KMS-11 (cell line): Measurements from ENCODE around the gene LSM4.

Source experiments
- H2AFZ ChIP-seq: fragments of 200-600 bp; sonication (generic); 2 replicates; pipeline ENCODE4 v1.6.1; 2016; ENCODE audit warnings: antibody characterized with exemption, mixed run types, low read depth
- H3K27ac ChIP-seq: fragments of 200-600 bp; sonication (generic); 2 replicates; pipeline ENCODE4 v1.6.1; 2016; ENCODE audit warnings: mild to moderate bottlenecking, mixed run types
- H3K27me3 ChIP-seq: fragments of 200-600 bp; sonication (generic); 2 replicates; pipeline ENCODE4 v1.6.1; 2017; ENCODE audit warnings: mild to moderate bottlenecking, low read depth, mixed run types, moderate library complexity; ENCODE audit not compliant: insufficient read depth
- H3K36me3 ChIP-seq: fragments of 200-600 bp; sonication (generic); 2 replicates; pipeline ENCODE4 v1.6.1; 2017; ENCODE audit warnings: mild to moderate bottlenecking, mixed run types; ENCODE audit not compliant: insufficient read depth
- H3K4me1 ChIP-seq: fragments of 200-600 bp; sonication (generic); 2 replicates; pipeline ENCODE4 v1.6.1; 2016; ENCODE audit warnings: mild to moderate bottlenecking, low read depth, mixed run types; ENCODE audit not compliant: poor library complexity, severe bottlenecking
- H3K4me2 ChIP-seq: fragments of 200-600 bp; sonication (generic); 2 replicates; pipeline ENCODE4 v1.7.0; 2016; ENCODE audit warnings: mild to moderate bottlenecking, mixed run types
- H3K4me3 ChIP-seq: fragments of 200-600 bp; sonication (generic); IDR thresholded peaks from 2 replicates; pipeline ENCODE4 v1.6.1; 2017; ENCODE audit warnings: low read depth, low read length, mixed read lengths; ENCODE audit not compliant: insufficient read depth
- H3K79me2 ChIP-seq: fragments of 200-600 bp; sonication (generic); 2 replicates; pipeline ENCODE4 v1.6.1; 2016; ENCODE audit warnings: low read depth, mixed run types; ENCODE audit not compliant: insufficient read depth
- H3K9ac ChIP-seq: fragments of 200-600 bp; sonication (generic); 2 replicates; pipeline ENCODE4 v1.6.1; 2016; ENCODE audit warnings: mild to moderate bottlenecking, mixed run types
- H4K20me1 ChIP-seq: fragments of 200-600 bp; sonication (generic); 2 replicates; pipeline ENCODE4 v1.6.1; 2016; ENCODE audit warnings: mild to moderate bottlenecking, mixed run types; ENCODE audit not compliant: insufficient read depth
- CTCF ChIP-seq: fragments of 200-600 bp; sonication (generic); conservative IDR thresholded peaks from 2 replicates; pipeline ENCODE4 v1.6.1; 2017; ENCODE audit warnings: low read depth, mild to moderate bottlenecking, antibody characterized with exemption, low read length, moderate library complexity, mixed read lengths

The LSM4 gene

GRCh38 chr19:18291590-18292461, 31.1 kb downstream of the LSM4 start:
- H3K36me3 ChIP-seq, result no peaks in the 10 kb centered on the region
- no peak for TF ChIP-seq CTCF
- H3K4me3 ChIP-seq, result peak overlapping the region; percentile 10
- no peaks in the 10 kb centered on the region for H4K20me1 ChIP-seq
- peak overlapping the region; percentile 61 for H3K27ac ChIP-seq
- H2AFZ ChIP-seq, result peak overlapping the region; percentile 84
- H3K27me3 ChIP-seq, result no peaks in the 10 kb centered on the region
- peak overlapping the region; percentile 94 for H3K4me2 ChIP-seq
- H3K4me1 ChIP-seq, result peaks cover 30% of the 10 kb centered on the region
- peak overlapping the region; percentile 72 for H3K9ac ChIP-seq
- no peaks in the 10 kb centered on the region for H3K79me2 ChIP-seq

- peak overlapping the region; percentile 84; the same call in 1 of the 2 replicates for H2AFZ ChIP-seq
- no peak overlapping the region for H3K27ac ChIP-seq
- no peak overlapping the region for H3K4me3 ChIP-seq
- H3K79me2 ChIP-seq, result no peaks in the 10 kb centered on the region
- peak overlapping the region; percentile 94; the same call in 1 of the 2 replicates for H3K4me2 ChIP-seq
- TF ChIP-seq CTCF, result no peak
- H3K36me3 ChIP-seq, result no peaks in the 10 kb centered on the region
- H3K9ac ChIP-seq, result no peak overlapping the region
- H3K4me1 ChIP-seq, result peaks cover 30% of the 10 kb centered on the region
- no peaks in the 10 kb centered on the region for H3K27me3 ChIP-seq
- H4K20me1 ChIP-seq, result no peaks in the 10 kb centered on the region
These were observed 31.8 kb downstream of the LSM4 start for GRCh38 chr19:18291019-18291524.

GRCh38 chr19:18290302-18291018, 32.4 kb downstream of the LSM4 start:
- TF ChIP-seq CTCF, result no peak
- Histone ChIP-seq H3K36me3 (no peaks in the 10 kb centered on the region), H3K4me3 (no peak overlapping the region), H2AFZ (peak overlapping the region; percentile 26; the same call in 1 of the 2 replicates), H3K27ac (no peak overlapping the region), H3K79me2 (no peaks in the 10 kb centered on the region), H3K4me1 (peaks cover 30% of the 10 kb centered on the region), H4K20me1 (no peaks in the 10 kb centered on the region), H3K9ac (no peak overlapping the region), H3K27me3 (no peaks in the 10 kb centered on the region), H3K4me2 (peak overlapping the region; percentile 94; the same call in 1 of the 2 replicates)

DNA sequence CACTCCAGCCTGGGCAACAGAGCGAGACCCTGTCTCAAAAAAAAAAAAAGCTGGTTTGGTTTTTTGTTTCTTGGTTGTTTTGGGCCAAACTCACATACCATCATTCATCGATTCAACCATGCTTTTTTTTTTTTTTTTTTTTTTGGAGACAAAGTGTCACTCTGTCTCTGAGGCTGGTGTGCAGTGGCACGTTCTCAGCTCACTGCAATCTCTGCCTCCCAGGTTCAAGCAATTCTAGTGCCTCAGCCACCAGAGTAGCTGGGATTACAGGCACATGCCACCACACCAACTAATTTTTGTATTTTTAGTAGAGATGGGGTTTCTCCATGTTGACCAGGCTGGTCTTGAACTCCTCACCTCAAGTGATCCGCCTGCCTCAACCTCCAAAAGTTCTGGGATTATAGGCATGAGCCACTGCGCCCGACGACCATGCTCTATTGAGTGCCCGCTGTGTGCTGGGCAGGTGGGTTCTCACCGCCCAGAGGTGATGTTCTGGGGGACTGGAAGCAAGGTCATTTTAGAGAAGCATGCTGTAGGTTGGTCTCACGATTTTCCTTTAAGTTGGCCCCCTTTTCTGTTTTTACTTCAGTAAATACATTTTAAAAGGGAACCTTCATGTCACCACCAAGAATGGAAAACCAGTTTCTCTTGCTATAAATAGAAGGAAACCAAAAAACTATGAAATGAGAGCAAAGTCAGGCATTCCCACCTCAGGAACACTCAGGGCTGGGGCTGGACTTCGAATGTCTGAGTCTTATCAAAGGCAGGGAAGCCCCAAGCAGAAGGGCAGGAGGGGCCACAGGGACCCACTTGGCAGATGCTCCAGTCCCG, 33.2 kb downstream of the LSM4 start:
- H3K27me3 ChIP-seq, result no peaks in the 10 kb centered on the region
- H4K20me1 ChIP-seq, result no peaks in the 10 kb centered on the region
- H3K9ac ChIP-seq, result no peak overlapping the region
- TF ChIP-seq CTCF, result no peak
- H3K27ac ChIP-seq, result no peak overlapping the region
- H3K4me1 ChIP-seq, result peaks cover 30% of the 10 kb centered on the region
- no peak overlapping the region for H2AFZ ChIP-seq
- no peak overlapping the region for H3K4me3 ChIP-seq
- peak overlapping the region; percentile 94; the same call in 1 of the 2 replicates for H3K4me2 ChIP-seq
- H3K36me3 ChIP-seq, result no peaks in the 10 kb centered on the region
- no peaks in the 10 kb centered on the region for H3K79me2 ChIP-seq
